Measurements from ENCODE around the gene MMP17.

- no peak for TF ChIP-seq CTCF (IDR thresholded peaks at IDR 0.05)
- no peak for TF ChIP-seq EZH2 (IDR thresholded peaks at IDR 0.05; ENCODE audit: borderline replicate concordance, insufficient read depth, low read depth, low read length, poor library complexity, severe bottlenecking)
These were observed 43.5 kb downstream of the MMP17 start for GRCh38 chr12:131871677-131872076.
